Calu3 (cell line): Measurements from ENCODE around the gene GPATCH8. TPM values are rescaled to one million over a fixed set of nuclear protein-coding genes. Genes with fewer than 3 reads are reported as not detected.

Experiments used
- BruUV-seq: library from RNA; stranded (reverse); fragments of 400-500 nt; replicated peaks from 2 replicates; lab custom pipeline; 2021; lab: Mats Ljungman, UMichigan
- CTCF ChIA-PET: fragments of 300-600 bp; sonication (Branson Sonifier 250); formaldehyde crosslinking; loops from one replicate; lab custom pipeline; 2022; ENCODE audit warnings: antibody characterized with exemption; lab: Charles Lee
- DNase-seq: peaks from one replicate; pipeline ENCODE4 v3.0.0; 2022
- H3K27ac Mint-ChIP-seq: one replicate; pipeline ENCODE4 v1.8.0; 2022; ENCODE audit warnings: mixed read lengths; ENCODE audit not compliant: unreplicated experiment
- H3K27me3 Mint-ChIP-seq: one replicate; pipeline ENCODE4 v1.8.0; 2022; ENCODE audit warnings: mixed read lengths; ENCODE audit not compliant: unreplicated experiment
- H3K36me3 Mint-ChIP-seq: one replicate; pipeline ENCODE4 v1.8.0; 2022; ENCODE audit warnings: mild to moderate bottlenecking, moderate library complexity, mixed read lengths; ENCODE audit not compliant: insufficient read depth, unreplicated experiment
- H3K4me1 Mint-ChIP-seq: one replicate; pipeline ENCODE4 v1.8.0; 2022; ENCODE audit warnings: mild to moderate bottlenecking, low read depth, mixed read lengths; ENCODE audit not compliant: unreplicated experiment
- H3K4me3 Mint-ChIP-seq: one replicate; pipeline ENCODE4 v1.8.0; 2022; ENCODE audit warnings: mild to moderate bottlenecking, low read depth, moderate library complexity, mixed read lengths; ENCODE audit not compliant: unreplicated experiment
- H3K9me3 Mint-ChIP-seq: one replicate; pipeline ENCODE4 v1.8.0; 2022; ENCODE audit warnings: low read depth, mixed read lengths; ENCODE audit not compliant: unreplicated experiment
- CTCF ChIP-seq: fragments of 200-600 bp; IDR thresholded peaks from one replicate; pipeline ENCODE4 v1.8.0; 2022; ENCODE audit warnings: antibody characterized with exemption; ENCODE audit not compliant: unreplicated experiment
- intact Hi-C: fragments of 100-400 bp; cut with micrococcal nuclease; formaldehyde crosslinking; loops from one replicate; pipeline ENCODE4 v1.10.0; 2022; ENCODE audit not compliant: unreplicated experiment
- total RNA-seq: library from RNA; stranded (reverse); gene quantifications from 2 replicates; pipeline ENCODE4 v1.2.3, GENCODE V29; 2022

GPATCH8 gene
- total RNA-seq, 1 experiment from 2014 or later: 60.1 TPM

GRCh38 chr17:44378171-44378705 is 125.0 kb downstream of the GPATCH8 start:
- H3K4me3 Mint-ChIP-seq: no peak overlapping the region
- no peak for DNase-seq
- no peak overlapping the region for H3K27ac Mint-ChIP-seq
- CTCF ChIA-PET: interaction anchor here (0.6 kb wide), 1 partner anchor 41 kb away, joined by 5 read pairs; no protein-coding TSS in a partner anchor
- intact Hi-C loops: no loop called here
- H3K36me3 Mint-ChIP-seq: no peaks in the 10 kb centered on the region
- H3K9me3 Mint-ChIP-seq: no peaks in the 10 kb centered on the region
- no peak for TF ChIP-seq CTCF
- BruUV-seq: no TSS peak
- H3K4me1 Mint-ChIP-seq: no peaks in the 10 kb centered on the region
- H3K27me3 Mint-ChIP-seq: peaks cover 48% of the 10 kb centered on the region

GRCh38 chr17:44376779-44377178 is 126.4 kb downstream of the GPATCH8 start:
- TF ChIP-seq CTCF: no peak
- Mint-ChIP-seq H3K36me3 (no peaks in the 10 kb centered on the region), H3K27ac (no peak overlapping the region), H3K4me3 (no peak overlapping the region), H3K9me3 (no peaks in the 10 kb centered on the region), H3K27me3 (peaks cover 46% of the 10 kb centered on the region), H3K4me1 (no peaks in the 10 kb centered on the region)
- CTCF ChIA-PET: interaction anchor here (0.8 to 1.4 kb wide), 2 partner anchors 13 to 31 kb away, joined by 4 to 6 read pairs; partner anchors contain the start of genes FAM171A2 and GRN
- DNase-seq: no peak
- BruUV-seq: no TSS peak
- intact Hi-C loops: no loop called here

GRCh38 chr17:44376124-44376523 is 127.1 kb downstream of the GPATCH8 start:
- intact Hi-C loops: no loop called here
- DNase-seq: peak; percentile 48
- no peaks in the 10 kb centered on the region for H3K36me3 Mint-ChIP-seq
- H3K9me3 Mint-ChIP-seq: no peaks in the 10 kb centered on the region
- CTCF ChIA-PET: interaction anchor here (0.8 to 1.4 kb wide), 2 partner anchors 13 to 30 kb away, joined by 4 to 6 read pairs; partner anchors contain the start of genes FAM171A2 and GRN
- BruUV-seq: no TSS peak
- peak; percentile 81 for TF ChIP-seq CTCF
- H3K4me1 Mint-ChIP-seq: no peaks in the 10 kb centered on the region
- H3K27me3 Mint-ChIP-seq: peaks cover 46% of the 10 kb centered on the region
- no peak overlapping the region for H3K27ac Mint-ChIP-seq
- no peak overlapping the region for H3K4me3 Mint-ChIP-seq

GRCh38 chr17:44375196-44376017 is 127.8 kb downstream of the GPATCH8 start:
- peak overlapping the region; percentile 17 for H3K4me3 Mint-ChIP-seq
- CTCF ChIA-PET: interaction anchor here (0.6 to 1.4 kb wide), 2 partner anchors 12 to 13 kb away, joined by 4 to 6 read pairs; partner anchors contain the start of gene FAM171A2
- no peaks in the 10 kb centered on the region for H3K9me3 Mint-ChIP-seq
- no TSS peak for BruUV-seq
- H3K27me3 Mint-ChIP-seq: peaks cover 49% of the 10 kb centered on the region
- intact Hi-C loops: no loop called here
- H3K27ac Mint-ChIP-seq: no peak overlapping the region
- no peak for DNase-seq
- no peaks in the 10 kb centered on the region for H3K36me3 Mint-ChIP-seq
- no peak for TF ChIP-seq CTCF
- H3K4me1 Mint-ChIP-seq: no peaks in the 10 kb centered on the region
